Esophagus muscularis mucosa (tissue), 3 donors: Measurements from ENCODE around the gene KAZN.

ENCODE experiments used
- CTCF ChIP-seq, 3 experiments: fragments of 200-600 bp in 2 of 3; fragments of 450-650 bp in 1 of 3; sonication (generic) in 2 of 3; IDR thresholded peaks; one replicate each; pipeline ENCODE4 v1.5.1; 2017 to 2019; ENCODE audit warnings: antibody characterized with exemption in 3 of 3, mild to moderate bottlenecking in 2 of 3, moderate library complexity in 1 of 3
- EP300 ChIP-seq: sonication (generic); formaldehyde crosslinking; IDR thresholded peaks from one replicate; pipeline ENCODE4 v1.6.1; 2017; ENCODE audit warnings: antibody characterized with exemption

GRCh38 chr1:15007368-15007767 lies 408.9 kb downstream of the KAZN start:
- no peak for TF ChIP-seq CTCF (IDR thresholded peaks at IDR 0.05)
- TF ChIP-seq EP300 = peak; percentile 1
